Endothelial cell of umbilical vein (primary cell): Measurements from ENCODE around the gene MRPL33. TPM values are rescaled to one million over a fixed set of nuclear protein-coding genes. Genes with fewer than 3 reads are reported as not detected.

Experiments used
- BruUV-seq: library from RNA; stranded (reverse); fragments of 400-500 nt; replicated peaks from 2 replicates; lab custom pipeline; 2021; lab: Mats Ljungman, UMichigan
- CTCF ChIA-PET: fragments of 300-600, 350-600 bp; sonication (Branson Sonifier 250); formaldehyde crosslinking; loops from one replicate; lab custom pipeline; 2021; ENCODE audit warnings: antibody characterized with exemption, inconsistent platforms; lab: Charles Lee
- POLR2A ChIA-PET: fragments of 300-600, 350-600 bp; sonication (Branson Sonifier 250); formaldehyde crosslinking; loops from one replicate; lab custom pipeline; 2021; ENCODE audit warnings: antibody characterized with exemption, inconsistent platforms; lab: Charles Lee
- DNase-seq: peaks from one replicate; pipeline ENCODE4 v3.0.0-alpha.2; 2011; ENCODE audit warnings: low read depth, low spot score
- FAIRE-seq: peaks from 2 replicates; lab custom pipeline; 2011; peaks lifted over from hg19 to GRCh38; lab: Jason Lieb, UNC
- H2AFZ ChIP-seq: 2 replicates; pipeline ENCODE4 v1.6.0; 2012; ENCODE audit warnings: low read depth, low read length, control low read depth, inconsistent platforms
- H3K27ac ChIP-seq: 2 replicates; pipeline ENCODE4 v1.5.1; 2011; ENCODE audit warnings: low read depth, mild to moderate bottlenecking, control low read depth, low read length, moderate library complexity; ENCODE audit not compliant: insufficient read depth
- H3K27me3 ChIP-seq, 2 experiments: 2 replicates each; pipeline versions ENCODE4 v1.6.0 to v1.6.1; 2011; ENCODE audit warnings: low read length in 2 of 2, mixed read lengths in 1 of 2; ENCODE audit not compliant: control insufficient read depth in 2 of 2, insufficient read depth in 2 of 2
- H3K36me3 ChIP-seq, 2 experiments: 2 replicates in 1 of 2; 3 replicates in 1 of 2; pipeline ENCODE4 v1.5.1; 2011; ENCODE audit warnings: low read length in 2 of 2, mild to moderate bottlenecking in 1 of 2, moderate library complexity in 1 of 2; ENCODE audit not compliant: control insufficient read depth in 2 of 2, insufficient read depth in 2 of 2; ENCODE audit errors: extremely low read depth in 1 of 2
- H3K4me1 ChIP-seq: 3 replicates; pipeline ENCODE4 v1.5.1; 2011; ENCODE audit warnings: mild to moderate bottlenecking, low read length; ENCODE audit not compliant: control insufficient read depth, insufficient read depth; ENCODE audit errors: extremely low read depth
- H3K4me2 ChIP-seq: 2 replicates; pipeline ENCODE4 v1.6.1; 2011; ENCODE audit warnings: low read length, control low read depth, mixed read lengths; ENCODE audit not compliant: insufficient read depth
- H3K4me3 ChIP-seq, 3 experiments: fragments of 200-600 bp in 1 of 3; sonication (generic), shearing (Covaris generic) in 1 of 3; replicated peaks in 1 of 3; 2 replicates each; pipeline ENCODE4 v1.5.1; 2011 to 2016; ENCODE audit warnings: control low read depth in 3 of 3, low read length in 3 of 3, mild to moderate bottlenecking in 2 of 3, inconsistent platforms in 1 of 3, low read depth in 1 of 3, moderate library complexity in 1 of 3; ENCODE audit not compliant: insufficient read depth in 1 of 3
- H3K79me2 ChIP-seq: 2 replicates; pipeline ENCODE4 v1.6.0; 2012; ENCODE audit warnings: low read length, inconsistent platforms; ENCODE audit not compliant: control insufficient read depth, insufficient read depth
- H3K9ac ChIP-seq: replicated peaks from 2 replicates; pipeline ENCODE3; 2011; ENCODE audit warnings: low read length, control low read depth; ENCODE audit not compliant: insufficient read depth; ENCODE audit errors: extremely low read depth
- H3K9me1 ChIP-seq: replicated peaks from 3 replicates; pipeline ENCODE4 v1.6.0; 2011; ENCODE audit warnings: mild to moderate bottlenecking, low read length; ENCODE audit not compliant: control insufficient read depth, insufficient read depth; ENCODE audit errors: extremely low read depth
- H3K9me3 ChIP-seq: replicated peaks from 2 replicates; pipeline ENCODE4 v1.5.1; 2012; ENCODE audit warnings: low read length, inconsistent platforms; ENCODE audit not compliant: control insufficient read depth, insufficient read depth
- H4K20me1 ChIP-seq: replicated peaks from 2 replicates; pipeline ENCODE3; 2011; ENCODE audit warnings: mild to moderate bottlenecking, low read length; ENCODE audit not compliant: control insufficient read depth, insufficient read depth; ENCODE audit errors: extremely low read depth
- EZH2 ChIP-seq: IDR thresholded peaks from 2 replicates; pipeline ENCODE4 v1.6.1; 2012; ENCODE audit warnings: borderline replicate concordance, low read depth, mild to moderate bottlenecking, moderate library complexity, low read length, inconsistent platforms; ENCODE audit not compliant: severe bottlenecking
- FOS ChIP-seq: IDR thresholded peaks from 2 replicates; pipeline ENCODE4 v1.6.1; 2011; ENCODE audit warnings: mild to moderate bottlenecking, low read length, moderate library complexity, borderline replicate concordance; ENCODE audit not compliant: insufficient read depth
- GATA2 ChIP-seq: IDR thresholded peaks from 2 replicates; pipeline ENCODE4 v1.7.0; 2011; ENCODE audit warnings: low read depth, mild to moderate bottlenecking, moderate library complexity, mixed read lengths, low read length; ENCODE audit not compliant: insufficient read length, insufficient read depth
- JUN ChIP-seq: IDR thresholded peaks from 2 replicates; pipeline ENCODE4 v1.6.1; 2011; ENCODE audit warnings: borderline replicate concordance, low read depth; ENCODE audit not compliant: insufficient read length, insufficient read depth
- MYC ChIP-seq: IDR thresholded peaks from one replicate; pipeline ENCODE4 v1.6.1; 2011; ENCODE audit warnings: mild to moderate bottlenecking, low read depth, low read length
- POLR2A ChIP-seq: IDR thresholded peaks from 2 replicates; pipeline ENCODE4 v1.6.1; 2012; ENCODE audit warnings: low read depth, mild to moderate bottlenecking, control low read depth, low read length
- POLR2AphosphoS5 ChIP-seq: IDR thresholded peaks from 2 replicates; pipeline ENCODE4 v1.6.1; 2012; ENCODE audit warnings: low read depth, mild to moderate bottlenecking, control low read depth, low read length, moderate library complexity; ENCODE audit not compliant: insufficient read depth
- dilution Hi-C: fragments of 300-500 bp; cut with MboI; formaldehyde crosslinking; loops from one replicate; pipeline ENCODE4 v1.15.0; 2019; ENCODE audit warnings: low sequenced_read_pairs; ENCODE audit not compliant: extremely low pct_ligation_motif_present
- intact Hi-C: fragments of 100-400 bp; cut with micrococcal nuclease; formaldehyde crosslinking; loops from one replicate; pipeline ENCODE4 v1.10.0; 2022
- polyA plus RNA-seq, 4 experiments: library from polyadenylated mRNA; depleted of rRNA in 3 of 4; stranded (reverse) in 3 of 4; unstranded in 1 of 4; fragments of >200 nt; gene quantifications; 2 replicates each; pipeline versions ENCODE4 v1.2.1 to v1.2.3, GENCODE V29; 2011 to 2012; ENCODE audit warnings: missing spikeins in 1 of 4
- total RNA-seq: library from RNA; stranded (reverse); gene quantifications from 2 replicates; pipeline ENCODE4 v1.2.3, GENCODE V29; 2021
- TF ChIP-seq, protein P1 (sequence below), 2 donors: IDR thresholded peaks; 1 replicate in 1 of 2; 2 replicates in 1 of 2; pipeline ENCODE4 v1.5.1; 2011; ENCODE audit warnings: low read length in 2 of 2, mild to moderate bottlenecking in 2 of 2, moderate library complexity in 2 of 2, control low read depth in 1 of 2, inconsistent platforms in 1 of 2, low read depth in 1 of 2; ENCODE audit not compliant: insufficient read depth in 1 of 2; ENCODE audit errors: extremely low read depth in 1 of 2
- TF ChIP-seq, protein P2 (sequence below): IDR thresholded peaks from 2 replicates; pipeline ENCODE4 v1.6.1; 2011; ENCODE audit not compliant: insufficient read depth, insufficient read length

The MRPL33 gene
- total and polyA plus RNA-seq, 2 donors (not counting 3 experiments of a cell fraction or from before 2014, with no cell fraction given), result 36.1 to 97.4 TPM

DNA sequence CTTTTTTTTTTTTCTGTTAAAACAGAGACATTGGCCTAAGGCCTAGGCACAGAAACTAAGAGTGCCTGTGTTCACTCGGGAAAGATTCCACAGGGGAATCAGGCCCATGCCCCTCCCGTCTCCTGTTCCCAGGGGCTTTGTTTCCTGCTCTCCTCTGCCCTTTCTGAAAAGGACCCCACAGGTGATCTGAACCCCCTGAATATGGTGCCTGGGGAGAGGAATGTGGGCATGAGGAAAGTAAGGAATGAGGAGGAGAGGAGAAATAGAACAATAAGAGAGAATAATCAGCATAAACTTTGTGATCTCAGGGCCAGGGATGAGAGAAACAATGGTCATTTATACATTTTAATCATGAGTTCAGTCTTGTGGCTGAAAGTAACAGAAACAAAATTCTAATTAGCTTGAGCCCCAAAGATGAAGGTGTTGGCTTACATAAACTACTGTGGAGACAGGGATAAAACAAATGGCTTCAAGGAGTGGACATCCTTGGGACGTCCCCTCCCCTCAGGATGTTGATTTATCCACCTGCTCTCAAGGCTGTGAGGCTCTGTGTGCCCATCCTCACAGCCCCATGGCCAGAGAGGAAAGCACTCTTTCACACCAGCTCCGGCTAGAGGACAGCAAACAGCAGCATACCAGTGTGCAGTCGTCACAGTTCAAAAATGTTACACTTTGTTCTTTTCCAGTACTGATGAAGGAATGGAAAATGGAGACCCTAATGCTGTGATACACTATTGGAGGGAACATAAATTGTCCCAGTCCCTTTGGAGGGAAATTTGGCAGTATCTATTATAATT is 46.4 kb upstream of the MRPL33 start:
- H4K20me1 ChIP-seq, result no peaks in the 10 kb centered on the region
- no peaks in the 10 kb centered on the region for H3K9me3 ChIP-seq
- BruUV-seq, result no TSS peak
- no peaks in the 10 kb centered on the region for H3K9me1 ChIP-seq
- no peak overlapping the region for H3K9ac ChIP-seq
- CTCF ChIA-PET, result interaction anchor here (0.7 to 2.7 kb wide), 8 partner anchors 12 to 728 kb away, joined by 3 to 17 read pairs (median 4); no protein-coding TSS in a partner anchor
- intact Hi-C loops, result no loop called here
- no peak overlapping the region for H3K27ac ChIP-seq
- H2AFZ ChIP-seq, result peak overlapping the region; percentile 0
- dilution Hi-C loops, result loop anchor here (25.0 kb wide), 1 partner anchor 687 kb away; no protein-coding TSS in a partner anchor
- no peaks in the 10 kb centered on the region for H3K36me3 ChIP-seq
- DNase-seq (no peak), FAIRE-seq (no peak)
- peaks cover 13% of the 10 kb centered on the region for H3K4me1 ChIP-seq
- TF ChIP-seq, protein P1, sequence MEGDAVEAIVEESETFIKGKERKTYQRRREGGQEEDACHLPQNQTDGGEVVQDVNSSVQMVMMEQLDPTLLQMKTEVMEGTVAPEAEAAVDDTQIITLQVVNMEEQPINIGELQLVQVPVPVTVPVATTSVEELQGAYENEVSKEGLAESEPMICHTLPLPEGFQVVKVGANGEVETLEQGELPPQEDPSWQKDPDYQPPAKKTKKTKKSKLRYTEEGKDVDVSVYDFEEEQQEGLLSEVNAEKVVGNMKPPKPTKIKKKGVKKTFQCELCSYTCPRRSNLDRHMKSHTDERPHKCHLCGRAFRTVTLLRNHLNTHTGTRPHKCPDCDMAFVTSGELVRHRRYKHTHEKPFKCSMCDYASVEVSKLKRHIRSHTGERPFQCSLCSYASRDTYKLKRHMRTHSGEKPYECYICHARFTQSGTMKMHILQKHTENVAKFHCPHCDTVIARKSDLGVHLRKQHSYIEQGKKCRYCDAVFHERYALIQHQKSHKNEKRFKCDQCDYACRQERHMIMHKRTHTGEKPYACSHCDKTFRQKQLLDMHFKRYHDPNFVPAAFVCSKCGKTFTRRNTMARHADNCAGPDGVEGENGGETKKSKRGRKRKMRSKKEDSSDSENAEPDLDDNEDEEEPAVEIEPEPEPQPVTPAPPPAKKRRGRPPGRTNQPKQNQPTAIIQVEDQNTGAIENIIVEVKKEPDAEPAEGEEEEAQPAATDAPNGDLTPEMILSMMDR (IDR thresholded peaks at IDR 0.05; ENCODE audit: extremely low read depth in 1 of 2, insufficient read depth in 1 of 2, low read depth in 1 of 2, low read length in 2 of 2), result no peak
- TF ChIP-seq EZH2, result no peak
- no peak for TF ChIP-seq MYC
- no peak for TF ChIP-seq JUN
- TF ChIP-seq POLR2AphosphoS5, result no peak
- TF ChIP-seq FOS, result no peak
- TF ChIP-seq, protein P2, sequence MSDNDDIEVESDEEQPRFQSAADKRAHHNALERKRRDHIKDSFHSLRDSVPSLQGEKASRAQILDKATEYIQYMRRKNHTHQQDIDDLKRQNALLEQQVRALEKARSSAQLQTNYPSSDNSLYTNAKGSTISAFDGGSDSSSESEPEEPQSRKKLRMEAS, result no peak
- no peak for TF ChIP-seq GATA2
- TF ChIP-seq POLR2A, result no peak
- POLR2A ChIA-PET, result no interaction called here
- no peak overlapping the region for H3K4me2 ChIP-seq
- no peaks in the 10 kb centered on the region for H3K27me3 ChIP-seq
- H3K4me3 ChIP-seq, result no peak overlapping the region
- H3K79me2 ChIP-seq, result no peaks in the 10 kb centered on the region
